ENCODE measurements around the gene C1orf159.
"Not testable (repeated sequence)": the region's sequence is repeated elsewhere in the genome, so short reads cannot be mapped to it uniquely, and the experiment has no call there.

Gene C1orf159

GRCh38 chr1:1116701-1117468 is 996 bp upstream of the C1orf159 start:
- DNase-seq: no peak

GRCh38 chr1:1115136-1115785 is 628 bp downstream of the C1orf159 start:
- DNase-seq: no peak

DNA sequence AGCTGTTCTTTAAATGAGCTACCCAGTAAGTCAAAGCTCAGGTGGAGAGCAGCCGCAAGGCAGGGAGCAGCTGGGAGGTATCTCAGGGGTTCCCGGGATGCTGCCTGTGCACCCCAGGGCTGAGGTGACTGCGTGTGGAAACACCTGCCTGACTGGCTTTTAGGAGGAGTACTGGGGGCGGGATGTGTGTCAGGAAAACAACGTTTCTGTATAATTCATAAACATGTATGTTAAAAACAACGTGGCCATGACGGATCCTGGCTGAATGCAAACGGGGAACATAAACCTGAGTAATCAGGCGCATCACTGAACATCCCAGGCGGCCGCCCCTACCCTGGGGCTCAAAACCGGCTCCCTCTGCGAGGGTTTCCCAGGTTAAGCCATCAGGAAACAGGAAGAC is 1.5 kb downstream of the C1orf159 start:
- DNase-seq: no peak

DNA sequence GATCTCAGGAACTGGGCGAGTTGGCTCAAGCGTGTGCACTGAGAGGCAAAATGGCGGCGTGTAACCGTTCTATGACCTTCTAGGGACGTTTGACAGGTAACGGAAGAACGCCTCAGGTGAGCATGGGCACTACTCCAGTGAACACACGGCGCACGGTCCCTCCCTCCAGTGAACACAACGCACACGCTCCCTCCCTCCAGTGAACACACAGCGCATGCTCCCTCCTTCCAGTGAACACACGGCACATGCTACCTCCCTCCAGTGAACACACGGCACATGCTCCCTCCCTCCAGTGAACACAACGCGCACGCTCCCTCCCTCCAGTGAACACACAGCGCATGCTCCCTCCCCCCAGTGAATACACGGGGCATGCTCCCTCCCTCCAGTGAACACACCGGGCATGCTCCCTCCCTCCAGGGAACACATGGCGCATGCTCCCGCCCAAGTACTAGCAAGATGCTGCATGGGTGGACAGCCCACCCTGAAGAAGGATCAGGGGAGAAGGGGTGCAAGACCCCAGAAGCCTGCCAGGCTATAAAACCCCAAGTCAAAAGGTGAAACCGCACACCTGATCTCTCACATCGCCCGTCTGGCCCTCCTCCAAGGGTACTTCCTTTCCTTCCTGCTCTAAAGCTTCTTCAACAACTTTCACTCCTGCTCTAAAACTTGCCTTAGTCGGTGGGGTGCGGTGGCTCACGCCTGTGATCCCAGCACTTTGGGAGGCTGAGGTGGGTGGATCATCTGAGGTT is 3.5 kb downstream of the C1orf159 start:
- DNase-seq: no peak

GRCh38 chr1:1111516-1112236 is 4.2 kb downstream of the C1orf159 start:
- DNase-seq: no peak

GRCh38 chr1:1110561-1110971 is 5.3 kb downstream of the C1orf159 start:
- DNase-seq: no peak

GRCh38 chr1:1109743-1110142 is 6.1 kb downstream of the C1orf159 start:
- no peak for DNase-seq

GRCh38 chr1:1106510-1107221 is 9.2 kb downstream of the C1orf159 start:
- no peak for DNase-seq

- DNase-seq: not testable (repeated sequence)
Observed at GRCh38 chr1:1104152-1104551, 11.7 kb downstream of the C1orf159 start.

DNA sequence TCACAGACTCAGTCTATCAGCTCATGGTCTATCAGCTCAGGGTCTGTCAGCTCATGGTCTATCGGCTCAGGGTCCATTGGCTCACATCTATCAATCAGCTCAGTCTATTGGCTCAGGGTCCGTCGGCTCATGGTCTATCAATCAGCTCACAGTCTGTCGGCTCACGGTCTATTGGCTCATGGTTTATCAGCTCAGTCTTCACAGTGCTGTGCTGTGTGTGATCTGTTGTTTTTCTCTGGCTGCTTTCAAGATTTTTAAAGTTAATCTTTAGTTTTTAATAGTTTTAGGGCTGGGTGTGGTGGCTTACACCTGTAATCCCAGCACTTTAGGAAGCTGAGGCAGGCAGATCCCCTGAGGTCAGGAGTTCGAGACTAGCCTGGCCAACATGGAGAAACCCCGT is 14.4 kb downstream of the C1orf159 start:
- DNase-seq: no peak

DNA sequence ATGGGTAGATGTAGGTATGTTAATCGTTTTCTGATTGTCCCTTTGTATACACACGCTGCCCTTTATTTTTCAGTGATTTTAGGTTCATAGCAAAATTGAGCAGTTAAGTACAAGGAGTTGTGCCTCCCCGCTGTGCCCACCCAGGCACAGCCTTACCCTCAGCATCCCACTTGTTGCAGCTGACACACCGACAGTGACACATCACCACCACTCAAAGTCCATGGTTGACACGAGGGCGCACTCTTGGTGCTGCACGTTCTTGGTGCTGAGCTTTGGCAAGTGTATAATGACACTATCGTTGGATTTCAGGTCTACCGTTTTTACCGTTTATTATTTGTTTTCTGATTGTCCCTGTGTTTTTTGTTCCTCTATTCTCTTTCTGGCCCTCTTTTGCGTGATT is 15.6 kb downstream of the C1orf159 start:
- no peak for DNase-seq

- no peak for DNase-seq
Observed at GRCh38 chr1:1099506-1100183, 16.2 kb downstream of the C1orf159 start.

DNA sequence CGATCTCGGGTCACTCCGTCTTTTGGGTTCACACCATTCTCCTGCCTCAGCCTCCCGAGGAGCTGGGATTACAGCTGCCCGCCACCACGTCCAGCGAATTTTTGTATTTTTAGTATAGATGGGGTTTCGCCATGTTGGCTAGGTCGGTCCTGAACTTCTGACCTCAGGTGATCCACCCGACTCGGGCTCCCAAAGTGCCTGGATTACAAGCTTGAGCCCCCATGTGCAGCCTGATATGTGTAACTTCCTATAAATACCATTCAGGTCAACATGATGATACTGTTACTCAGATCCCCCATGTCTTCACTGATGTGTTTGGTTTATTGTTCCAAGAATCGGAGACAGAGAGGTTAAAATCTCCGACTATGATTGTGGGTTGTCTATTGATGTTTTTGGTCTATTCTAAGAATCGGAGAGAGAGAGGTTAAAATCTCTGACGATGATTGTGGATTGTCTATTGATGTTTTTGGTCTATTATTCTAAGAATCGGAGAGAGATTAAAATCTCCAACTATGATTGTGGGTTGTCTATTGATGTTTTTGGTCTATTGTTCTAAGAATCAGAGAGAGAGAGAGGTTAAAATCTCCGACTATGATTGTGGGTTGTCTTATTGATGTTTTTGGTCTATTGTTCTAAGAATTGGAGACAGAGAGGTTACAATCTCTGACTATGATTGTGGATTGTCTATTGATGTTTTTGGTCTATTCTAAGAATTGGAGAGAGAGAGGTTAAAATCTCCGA is 17.0 kb downstream of the C1orf159 start:
- DNase-seq: no peak

DNA sequence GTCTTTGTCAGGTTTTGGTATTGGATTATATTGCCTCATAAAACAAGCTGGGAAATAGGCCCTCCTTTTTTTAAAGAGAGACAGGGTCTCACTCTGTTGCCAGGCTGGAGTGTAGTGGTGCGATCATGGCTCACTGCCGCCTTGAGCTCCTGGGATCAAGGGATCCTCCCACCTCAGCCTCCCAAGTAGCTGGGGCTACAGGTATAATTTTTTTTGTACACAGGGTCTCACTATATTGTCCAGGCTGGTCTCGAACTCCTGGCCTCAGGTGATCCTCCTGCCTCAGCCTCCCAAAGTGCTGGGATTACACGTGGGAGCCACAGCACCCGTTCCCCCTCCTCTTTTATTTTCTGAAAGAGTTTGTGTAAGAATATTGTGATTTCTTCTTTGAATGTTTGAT is 19.8 kb downstream of the C1orf159 start:
- DNase-seq: not testable (repeated sequence)

DNA sequence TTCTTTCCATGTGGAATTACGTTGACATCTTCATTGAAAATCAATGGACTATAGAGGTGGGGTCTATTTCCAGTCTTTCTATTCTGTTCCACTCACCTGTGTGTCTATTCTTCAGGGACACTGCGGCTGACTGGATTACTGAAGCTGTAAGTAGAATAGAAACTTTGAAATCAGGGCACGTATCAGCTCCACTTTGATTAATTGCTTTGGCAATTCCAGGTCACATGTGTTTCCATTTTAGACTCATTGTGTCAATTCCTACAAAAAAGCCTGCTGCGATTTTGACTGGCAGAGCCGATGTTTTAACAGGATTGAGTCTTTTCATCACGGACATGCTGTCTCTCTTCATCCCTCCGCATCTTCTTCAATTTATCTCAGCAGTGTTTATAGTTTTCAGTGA is 20.9 kb downstream of the C1orf159 start:
- no peak for DNase-seq

DNA sequence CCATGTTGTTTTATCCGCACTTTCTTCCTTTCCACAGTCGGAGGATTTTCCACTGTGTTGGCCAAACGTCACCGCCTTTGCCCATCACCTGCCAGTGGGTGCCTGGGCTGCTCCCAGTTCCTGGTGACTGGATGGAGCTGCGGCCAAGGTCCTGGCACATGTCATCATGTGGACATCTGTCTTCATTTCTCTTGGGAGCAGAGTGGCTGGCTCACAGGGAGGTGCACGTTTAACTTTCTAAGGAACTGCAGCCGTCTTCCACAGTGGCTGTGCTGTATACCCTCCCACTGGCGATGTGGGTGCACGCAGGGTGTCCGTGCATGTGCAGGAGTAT is 22.3 kb downstream of the C1orf159 start:
- no peak for DNase-seq

- DNase-seq: no peak
Observed at GRCh38 chr1:1092894-1093609, 22.8 kb downstream of the C1orf159 start.

GRCh38 chr1:1092149-1092855 is 23.6 kb downstream of the C1orf159 start:
- no peak for DNase-seq

GRCh38 chr1:1091344-1092148 is 24.3 kb downstream of the C1orf159 start:
- no peak for DNase-seq
